ENCODE results near the gene NMNAT2.
"Not testable (repeated sequence)": the region's sequence is repeated elsewhere in the genome, so short reads cannot be mapped to it uniquely, and the experiment has no call there.

DNA sequence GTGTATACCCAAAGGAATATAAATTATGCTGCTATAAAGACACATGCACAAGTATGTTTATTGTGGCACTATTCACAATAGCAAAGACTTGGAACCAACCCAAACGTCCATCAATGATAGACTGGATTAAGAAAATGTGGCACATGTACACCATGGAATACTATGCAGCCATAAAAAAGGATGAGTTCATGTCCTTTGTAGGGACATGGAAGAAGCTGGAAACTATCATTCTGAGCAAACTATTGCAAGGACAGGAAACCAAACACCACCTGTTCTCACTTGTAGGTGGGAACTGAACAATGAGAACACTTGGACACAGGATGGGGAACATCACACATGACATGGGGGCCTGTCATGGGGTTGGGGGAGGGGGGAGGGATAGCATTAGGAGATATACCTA is 16.6 kb downstream of the NMNAT2 start:
- TF ChIP-seq ZNF274 (IDR thresholded peaks at IDR 0.05; ENCODE audit: low read depth, low read length); YY1 (IDR thresholded peaks at IDR 0.05; ENCODE audit: insufficient read depth, insufficient read length): not testable (repeated sequence)

All from NT2/D1 (cell line).